Liver (tissue), 9 donors: ENCODE results near the gene SCARB1. TPM values are rescaled to one million over a fixed set of nuclear protein-coding genes. Genes with fewer than 3 reads are reported as not detected.

Experiments
- DNase-seq: peaks from one replicate; pipeline ENCODE4 v3.0.0-alpha.2; 2017; ENCODE audit warnings: low spot score
- H3K27ac ChIP-seq, 2 donors: one replicate each; pipeline ENCODE4 v1.7.0; 2013; ENCODE audit warnings: inconsistent platforms in 2 of 2, low read length in 2 of 2, control low read depth in 1 of 2, low read depth in 1 of 2, mild to moderate bottlenecking in 1 of 2
- H3K27me3 ChIP-seq, 4 donors: one replicate each; pipeline versions ENCODE4 v1.6.1 to v1.7.0; 2013; ENCODE audit warnings: low read length in 3 of 4, inconsistent platforms in 1 of 4, mild to moderate bottlenecking in 1 of 4, moderate library complexity in 1 of 4; ENCODE audit not compliant: control insufficient read depth in 4 of 4, insufficient read depth in 4 of 4
- H3K36me3 ChIP-seq, 4 donors: one replicate each; pipeline versions ENCODE4 v1.6.1 to v1.7.0; 2013; ENCODE audit warnings: low read length in 3 of 4, mild to moderate bottlenecking in 3 of 4, low read depth in 1 of 4, moderate library complexity in 1 of 4; ENCODE audit not compliant: control insufficient read depth in 4 of 4, insufficient read depth in 3 of 4
- H3K4me1 ChIP-seq, 4 donors: one replicate each; pipeline versions ENCODE4 v1.6.1 to v1.7.0; 2013; ENCODE audit warnings: low read length in 3 of 4, mild to moderate bottlenecking in 3 of 4, moderate library complexity in 1 of 4; ENCODE audit not compliant: control insufficient read depth in 4 of 4, insufficient read depth in 4 of 4
- H3K4me3 ChIP-seq, 3 donors: one replicate each; pipeline versions ENCODE4 v1.6.1 to v1.7.0; 2013; ENCODE audit warnings: low read length in 3 of 3, control low read depth in 1 of 3, low read depth in 1 of 3, mild to moderate bottlenecking in 1 of 3
- H3K9ac ChIP-seq, 2 donors: one replicate each; pipeline ENCODE4 v1.7.0; 2013; ENCODE audit warnings: low read length in 2 of 2, mild to moderate bottlenecking in 2 of 2, moderate library complexity in 2 of 2, control low read depth in 1 of 2, low read depth in 1 of 2
- H3K9me3 ChIP-seq, 4 donors: one replicate each; pipeline versions ENCODE4 v1.6.1 to v1.7.0; 2013; ENCODE audit warnings: low read length in 3 of 4; ENCODE audit not compliant: control insufficient read depth in 4 of 4
- FOXA1 ChIP-seq: IDR thresholded peaks from 2 replicates; pipeline ENCODE4 v1.6.1; 2016; ENCODE audit warnings: antibody characterized with exemption
- FOXA2 ChIP-seq: IDR thresholded peaks from 2 replicates; pipeline ENCODE4 v1.6.1; 2016; ENCODE audit warnings: antibody characterized with exemption
- GABPA ChIP-seq, 2 donors: IDR thresholded peaks in 1 of 2; conservative IDR thresholded peaks in 1 of 2; 2 replicates each; pipeline ENCODE4 v1.6.1; 2016; ENCODE audit warnings: antibody characterized with exemption in 2 of 2, mild to moderate bottlenecking in 1 of 2, moderate library complexity in 1 of 2
- HNF4A ChIP-seq, 2 donors: conservative IDR thresholded peaks; 2 replicates each; pipeline ENCODE4 v1.6.1; 2016; ENCODE audit warnings: antibody characterized with exemption in 2 of 2, mild to moderate bottlenecking in 2 of 2
- HNF4G ChIP-seq: IDR thresholded peaks from 2 replicates; pipeline ENCODE4 v1.6.1; 2016; ENCODE audit warnings: antibody characterized with exemption
- JUND ChIP-seq, 2 donors: IDR thresholded peaks; 2 replicates each; pipeline ENCODE4 v1.6.1; 2016; ENCODE audit warnings: antibody characterized with exemption in 2 of 2
- MAX ChIP-seq: IDR thresholded peaks from 2 replicates; pipeline ENCODE4 v1.6.1; 2016; ENCODE audit warnings: antibody characterized with exemption
- NR2F2 ChIP-seq: IDR thresholded peaks from 2 replicates; pipeline ENCODE4 v1.6.1; 2016; ENCODE audit warnings: antibody characterized with exemption
- RAD21 ChIP-seq, 2 donors: IDR thresholded peaks; 2 replicates each; pipeline ENCODE4 v1.6.1; 2016; ENCODE audit warnings: antibody characterized with exemption in 2 of 2, mild to moderate bottlenecking in 2 of 2
- RXRA ChIP-seq, 2 donors: IDR thresholded peaks; 2 replicates each; pipeline ENCODE4 v1.6.1; 2017 to 2018; ENCODE audit warnings: antibody characterized with exemption in 2 of 2, mild to moderate bottlenecking in 1 of 2
- TAF1 ChIP-seq: conservative IDR thresholded peaks from 2 replicates; pipeline ENCODE4 v1.6.1; 2016; ENCODE audit warnings: antibody characterized with exemption, mild to moderate bottlenecking
- YY1 ChIP-seq: IDR thresholded peaks from 2 replicates; pipeline ENCODE4 v1.6.1; 2016; ENCODE audit warnings: antibody characterized with exemption, mild to moderate bottlenecking
- WGBS: extraction: QIAGEN DNeasy Blood & Tissue Kit; methylation state at CpG from one replicate; pipeline ENCODE4 v1.1.7; 2013; 5-methylcytosine and 5-hydroxymethylcytosine counted together
- polyA plus RNA-seq, 2 donors: library from polyadenylated mRNA; stranded (reverse) in 1 of 2; unstranded in 1 of 2; fragments of 200-250 nt in 1 of 2; fragments of >200 nt in 1 of 2; fragmentation: Nextera tagmentation in 1 of 2; extraction: Ambion mirVana in 1 of 2; gene quantifications; one replicate each; pipeline versions ENCODE4 v1.2.1 to v1.2.3, GENCODE V29; 2013 to 2015
- total RNA-seq, 2 donors: library from RNA; depleted of rRNA; stranded (reverse); fragments of >200 nt; gene quantifications; one replicate each; pipeline ENCODE4 v1.2.3, GENCODE V29; 2014
- TF ChIP-seq, protein P1 (sequence below): IDR thresholded peaks from 2 replicates; pipeline ENCODE4 v1.6.1; 2016; ENCODE audit warnings: antibody characterized with exemption
- TF ChIP-seq, protein P2 (sequence below): fragments of 150-350 bp; IDR thresholded peaks from 2 replicates; pipeline ENCODE4 v1.5.1; 2017; ENCODE audit warnings: improper control_type of control experiment, low read depth, low read length; ENCODE audit not compliant: missing input control
- TF ChIP-seq, protein P3 (sequence below): IDR thresholded peaks from 2 replicates; pipeline ENCODE4 v1.6.1; 2016; ENCODE audit warnings: antibody characterized with exemption
- donor health status: healthy.
- donor health status: healthy.
- donor health status: healthy.
- donor health status: healthy.
- donor health status: healthy.

The SCARB1 gene
- total and polyA plus RNA-seq, 4 donors: 85.3 to 289 (median 141) TPM

DNA sequence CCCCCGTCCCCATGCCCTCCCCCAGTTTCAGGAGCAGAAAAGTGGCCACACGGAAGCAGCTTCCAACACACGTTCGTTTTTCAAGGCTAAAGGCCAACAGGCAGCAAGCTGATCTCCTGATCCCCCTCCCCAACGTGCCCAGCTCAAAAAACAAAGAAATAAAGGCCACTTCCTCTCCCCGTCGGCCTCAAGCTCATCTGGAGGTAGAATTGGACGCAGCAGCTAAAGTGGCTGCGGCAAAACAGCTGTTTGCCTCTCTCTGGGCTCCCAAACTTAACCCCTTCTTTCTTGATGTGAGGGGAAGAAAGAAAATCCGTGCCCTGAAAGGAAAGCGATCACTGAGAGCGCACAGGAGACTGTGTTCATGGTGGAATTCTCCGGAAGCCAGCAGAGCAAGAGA lies 66.3 kb downstream of the SCARB1 start:
- 78% methylated on average over 13 of the region's 13 CpGs for WGBS
- Histone ChIP-seq H3K27ac (no peak overlapping the region), H3K36me3 (peaks cover 13 to 56% (median 34%) of the 10 kb centered on the region in 4 donors)

DNA sequence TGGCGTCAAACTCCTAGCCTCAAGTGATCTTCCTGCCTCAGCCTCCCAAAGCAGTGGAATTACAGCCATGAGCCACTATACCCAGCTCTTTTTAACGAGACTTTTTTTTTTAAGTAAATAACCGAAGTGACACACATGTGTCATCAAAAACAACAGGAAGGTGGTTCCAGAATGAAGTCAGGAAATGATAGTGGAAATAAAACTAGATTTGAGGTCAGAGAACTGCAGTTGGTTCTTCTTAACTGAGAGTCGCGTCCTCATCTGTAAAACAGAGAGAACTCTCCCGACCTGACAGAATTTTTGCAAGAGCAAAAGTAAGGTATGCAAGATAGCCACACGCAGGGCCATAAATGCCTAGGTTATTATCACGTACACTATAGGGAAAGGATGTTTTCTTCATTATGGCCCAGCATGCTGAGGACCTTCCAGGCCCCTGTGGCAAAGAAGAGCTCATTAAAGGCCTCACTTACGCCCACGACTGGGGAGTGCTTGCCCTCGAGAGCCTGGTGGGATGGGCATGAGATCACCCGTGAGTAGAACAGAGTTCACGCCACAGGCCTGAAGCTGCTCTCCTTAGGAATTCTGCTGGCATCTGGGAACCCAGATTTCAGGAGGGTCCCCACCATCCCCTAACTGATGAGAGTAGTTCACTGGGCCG lies 67.2 kb downstream of the SCARB1 start:
- Histone ChIP-seq H3K36me3 (peaks cover 13 to 62% (median 35%) of the 10 kb centered on the region in 4 donors), H3K9me3 (no peaks in the 10 kb centered on the region), H3K9ac (no peak overlapping the region), H3K27ac (peak overlapping the region; percentile 25 to 33), H3K4me3 (no peak overlapping the region), H3K4me1 (peaks cover 0 to 6% (median 2%) of the 10 kb centered on the region in 4 donors), H3K27me3 (no peaks in the 10 kb centered on the region)
- WGBS: 79% methylated on average over 14 of the region's 14 CpGs
- TF ChIP-seq NR2F2 (no peak), FOXA1 (no peak), HNF4G (no peak)
- no peak for DNase-seq

More for the DNA sequence above, 66.3 kb downstream of the SCARB1 start:
- DNase-seq: no peak
- Histone ChIP-seq H3K4me3 (no peak overlapping the region), H3K9me3 (no peaks in the 10 kb centered on the region), H3K9ac (no peak overlapping the region), H3K4me1 (peaks cover 0 to 6% (median 3%) of the 10 kb centered on the region in 4 donors), H3K27me3 (no peaks in the 10 kb centered on the region)
- TF ChIP-seq FOXA1 (no peak), TAF1 (no peak), JUND (IDR thresholded peaks at IDR 0.05) (no peak), GABPA (IDR thresholded peaks at IDR 0.05 in 1 of 2, conservative IDR thresholded peaks at IDR 0.05 in 1 of 2) (no peak), YY1 (no peak), MAX (no peak), NR2F2 (no peak), RAD21 (IDR thresholded peaks at IDR 0.05) (no peak)
- TF ChIP-seq, protein P1, sequence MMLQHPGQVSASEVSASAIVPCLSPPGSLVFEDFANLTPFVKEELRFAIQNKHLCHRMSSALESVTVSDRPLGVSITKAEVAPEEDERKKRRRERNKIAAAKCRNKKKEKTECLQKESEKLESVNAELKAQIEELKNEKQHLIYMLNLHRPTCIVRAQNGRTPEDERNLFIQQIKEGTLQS: no peak
- TF ChIP-seq, protein P2, sequence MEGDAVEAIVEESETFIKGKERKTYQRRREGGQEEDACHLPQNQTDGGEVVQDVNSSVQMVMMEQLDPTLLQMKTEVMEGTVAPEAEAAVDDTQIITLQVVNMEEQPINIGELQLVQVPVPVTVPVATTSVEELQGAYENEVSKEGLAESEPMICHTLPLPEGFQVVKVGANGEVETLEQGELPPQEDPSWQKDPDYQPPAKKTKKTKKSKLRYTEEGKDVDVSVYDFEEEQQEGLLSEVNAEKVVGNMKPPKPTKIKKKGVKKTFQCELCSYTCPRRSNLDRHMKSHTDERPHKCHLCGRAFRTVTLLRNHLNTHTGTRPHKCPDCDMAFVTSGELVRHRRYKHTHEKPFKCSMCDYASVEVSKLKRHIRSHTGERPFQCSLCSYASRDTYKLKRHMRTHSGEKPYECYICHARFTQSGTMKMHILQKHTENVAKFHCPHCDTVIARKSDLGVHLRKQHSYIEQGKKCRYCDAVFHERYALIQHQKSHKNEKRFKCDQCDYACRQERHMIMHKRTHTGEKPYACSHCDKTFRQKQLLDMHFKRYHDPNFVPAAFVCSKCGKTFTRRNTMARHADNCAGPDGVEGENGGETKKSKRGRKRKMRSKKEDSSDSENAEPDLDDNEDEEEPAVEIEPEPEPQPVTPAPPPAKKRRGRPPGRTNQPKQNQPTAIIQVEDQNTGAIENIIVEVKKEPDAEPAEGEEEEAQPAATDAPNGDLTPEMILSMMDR: no peak

- Histone ChIP-seq H3K9ac (no peak overlapping the region), H3K27ac (no peak overlapping the region), H3K9me3 (no peaks in the 10 kb centered on the region), H3K27me3 (no peaks in the 10 kb centered on the region), H3K36me3 (peaks cover 11 to 65% (median 41%) of the 10 kb centered on the region in 4 donors), H3K4me1 (peaks cover 0 to 6% (median 2%) of the 10 kb centered on the region in 4 donors), H3K4me3 (no peak overlapping the region)
- DNase-seq: no peak
- TF ChIP-seq JUND (IDR thresholded peaks at IDR 0.05) (no peak), RXRA (IDR thresholded peaks at IDR 0.05) (no peak), FOXA1 (no peak), FOXA2 (no peak), HNF4G (no peak), HNF4A (conservative IDR thresholded peaks at IDR 0.05) (no peak), RAD21 (IDR thresholded peaks at IDR 0.05) (no peak)
- TF ChIP-seq, protein P3, sequence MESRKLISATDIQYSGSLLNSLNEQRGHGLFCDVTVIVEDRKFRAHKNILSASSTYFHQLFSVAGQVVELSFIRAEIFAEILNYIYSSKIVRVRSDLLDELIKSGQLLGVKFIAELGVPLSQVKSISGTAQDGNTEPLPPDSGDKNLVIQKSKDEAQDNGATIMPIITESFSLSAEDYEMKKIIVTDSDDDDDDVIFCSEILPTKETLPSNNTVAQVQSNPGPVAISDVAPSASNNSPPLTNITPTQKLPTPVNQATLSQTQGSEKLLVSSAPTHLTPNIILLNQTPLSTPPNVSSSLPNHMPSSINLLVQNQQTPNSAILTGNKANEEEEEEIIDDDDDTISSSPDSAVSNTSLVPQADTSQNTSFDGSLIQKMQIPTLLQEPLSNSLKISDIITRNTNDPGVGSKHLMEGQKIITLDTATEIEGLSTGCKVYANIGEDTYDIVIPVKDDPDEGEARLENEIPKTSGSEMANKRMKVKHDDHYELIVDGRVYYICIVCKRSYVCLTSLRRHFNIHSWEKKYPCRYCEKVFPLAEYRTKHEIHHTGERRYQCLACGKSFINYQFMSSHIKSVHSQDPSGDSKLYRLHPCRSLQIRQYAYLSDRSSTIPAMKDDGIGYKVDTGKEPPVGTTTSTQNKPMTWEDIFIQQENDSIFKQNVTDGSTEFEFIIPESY: no peak
- TF ChIP-seq, protein P2: no peak
- 96% methylated on average over 6 of the region's 6 CpGs for WGBS
Measured at GRCh38 chr12:124795081-124795948, 68.3 kb downstream of the SCARB1 start.
